Measurements from ENCODE around the gene NAALADL2.

DNA sequence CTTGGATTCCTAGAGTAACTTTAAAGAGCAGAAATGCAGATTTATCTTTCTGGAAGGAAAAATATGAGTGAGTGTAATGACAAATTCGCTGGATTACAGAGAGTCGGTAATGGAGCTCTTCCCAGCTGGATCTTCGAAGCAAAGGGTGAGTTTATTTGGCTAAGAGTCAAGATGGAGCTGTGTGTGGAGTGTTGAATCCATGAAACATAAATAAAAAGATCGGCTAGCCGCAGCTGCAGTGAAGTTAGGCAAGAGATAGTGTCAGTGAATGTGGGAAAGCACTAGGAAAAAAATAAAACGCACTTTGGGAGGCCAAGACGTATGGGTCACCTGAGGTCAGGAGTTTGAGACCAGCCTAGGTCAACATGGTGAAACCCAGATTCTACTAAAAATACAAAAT, 10.3 kb downstream of the NAALADL2 start:
- TF ChIP-seq POLR2A (IDR thresholded peaks at IDR 0.05), result no peak
- TF ChIP-seq, protein P1, sequence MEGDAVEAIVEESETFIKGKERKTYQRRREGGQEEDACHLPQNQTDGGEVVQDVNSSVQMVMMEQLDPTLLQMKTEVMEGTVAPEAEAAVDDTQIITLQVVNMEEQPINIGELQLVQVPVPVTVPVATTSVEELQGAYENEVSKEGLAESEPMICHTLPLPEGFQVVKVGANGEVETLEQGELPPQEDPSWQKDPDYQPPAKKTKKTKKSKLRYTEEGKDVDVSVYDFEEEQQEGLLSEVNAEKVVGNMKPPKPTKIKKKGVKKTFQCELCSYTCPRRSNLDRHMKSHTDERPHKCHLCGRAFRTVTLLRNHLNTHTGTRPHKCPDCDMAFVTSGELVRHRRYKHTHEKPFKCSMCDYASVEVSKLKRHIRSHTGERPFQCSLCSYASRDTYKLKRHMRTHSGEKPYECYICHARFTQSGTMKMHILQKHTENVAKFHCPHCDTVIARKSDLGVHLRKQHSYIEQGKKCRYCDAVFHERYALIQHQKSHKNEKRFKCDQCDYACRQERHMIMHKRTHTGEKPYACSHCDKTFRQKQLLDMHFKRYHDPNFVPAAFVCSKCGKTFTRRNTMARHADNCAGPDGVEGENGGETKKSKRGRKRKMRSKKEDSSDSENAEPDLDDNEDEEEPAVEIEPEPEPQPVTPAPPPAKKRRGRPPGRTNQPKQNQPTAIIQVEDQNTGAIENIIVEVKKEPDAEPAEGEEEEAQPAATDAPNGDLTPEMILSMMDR (IDR thresholded peaks at IDR 0.05), result no peak

All from uterus (tissue), 2 donors.